SKM-1 (cell line): ENCODE measurements around the gene PKNOX2.

Experiments used
- DNase-seq: peaks from one replicate; lab custom pipeline; 2025; ENCODE audit not compliant: unreplicated experiment; lab: John Stamatoyannopoulos, UW

The PKNOX2 gene

GRCh38 chr11:125164422-125165110 lies at the start of gene PKNOX2:
Gene PKNOX2, plus strand, starts transcription at chr11:125164751. Its CDS starts 186,555 bp downstream, at chr11:125351306.
- DNase-seq, result no peak

- DNase-seq, result no peak
Observed at GRCh38 chr11:125117429-125117828, 47.1 kb upstream of the PKNOX2 start.

- no peak for DNase-seq
Observed at GRCh38 chr11:125123194-125123946, 41.2 kb upstream of the PKNOX2 start.

GRCh38 chr11:125123947-125124617 lies 40.5 kb upstream of the PKNOX2 start:
- no peak for DNase-seq

- DNase-seq, result no peak
Observed at GRCh38 chr11:125124618-125124992, 39.9 kb upstream of the PKNOX2 start.

- no peak for DNase-seq
Observed at GRCh38 chr11:125128450-125128849, 36.1 kb upstream of the PKNOX2 start.

- no peak for DNase-seq
Observed at GRCh38 chr11:125129316-125129993, 35.1 kb upstream of the PKNOX2 start.

- DNase-seq, result no peak
Observed at GRCh38 chr11:125132071-125132470, 32.5 kb upstream of the PKNOX2 start.

- DNase-seq, result no peak
Observed at GRCh38 chr11:125132596-125132995, 32.0 kb upstream of the PKNOX2 start.

- no peak for DNase-seq
Observed at GRCh38 chr11:125136001-125136400, 28.6 kb upstream of the PKNOX2 start.

GRCh38 chr11:125138966-125139365 lies 25.6 kb upstream of the PKNOX2 start:
- DNase-seq, result no peak

GRCh38 chr11:125139778-125140177 lies 24.8 kb upstream of the PKNOX2 start:
- no peak for DNase-seq

- no peak for DNase-seq
Observed at GRCh38 chr11:125140233-125140632, 24.3 kb upstream of the PKNOX2 start.

GRCh38 chr11:125141178-125141577 lies 23.4 kb upstream of the PKNOX2 start:
- DNase-seq, result no peak

GRCh38 chr11:125141686-125142535 lies 22.6 kb upstream of the PKNOX2 start:
- peak; percentile 7 for DNase-seq

- no peak for DNase-seq
Observed at GRCh38 chr11:125146232-125146631, 18.3 kb upstream of the PKNOX2 start.

- DNase-seq, result no peak
Observed at GRCh38 chr11:125147280-125147679, 17.3 kb upstream of the PKNOX2 start.

GRCh38 chr11:125148011-125148410 lies 16.5 kb upstream of the PKNOX2 start:
- no peak for DNase-seq

- no peak for DNase-seq
Observed at GRCh38 chr11:125148743-125149142, 15.8 kb upstream of the PKNOX2 start.

GRCh38 chr11:125153837-125154236 lies 10.7 kb upstream of the PKNOX2 start:
- DNase-seq, result no peak
